Measurements from ENCODE around the gene LHPP.

The LHPP gene

GRCh38 chr10:124639646-124640045, 178.0 kb downstream of the LHPP start:
- Histone ChIP-seq H3K9ac (ENCODE audit: low read depth, low read length, poor library complexity) (no peak overlapping the region), H4K91ac (ENCODE audit: low read depth, low read length, poor library complexity) (no peak overlapping the region), H3K36me3 (replicated peaks in 1 of 2; ENCODE audit: control insufficient read depth in 2 of 2, insufficient read depth in 2 of 2, low read length in 2 of 2) (peaks cover 2 to 10% of the 10 kb centered on the region in 2 donors), H3K4me1 (ENCODE audit: control insufficient read depth in 2 of 2, insufficient read depth in 1 of 2, low read depth in 1 of 2, low read length in 2 of 2) (peaks cover 29 to 43% of the 10 kb centered on the region in 2 donors), H2AK5ac (ENCODE audit: low read depth, low read length) (peak overlapping the region; percentile 86), H3K18ac (ENCODE audit: low read length) (peak overlapping the region; percentile 55), H3K4ac (ENCODE audit: low read length) (no peak overlapping the region), H2BK12ac (ENCODE audit: low read length) (no peak overlapping the region), H3K4me2 (ENCODE audit: insufficient read depth, low read length, poor library complexity, severe bottlenecking) (no peak overlapping the region), H3K9me3 (replicated peaks in 1 of 2; ENCODE audit: control insufficient read depth in 2 of 2, insufficient read depth in 1 of 2, low read depth in 1 of 2, low read length in 2 of 2) (no peaks in the 10 kb centered on the region), H4K8ac (ENCODE audit: low read depth, low read length) (no peak overlapping the region), H3K14ac (ENCODE audit: low read length) (no peak overlapping the region), H2BK15ac (ENCODE audit: low read length) (peak overlapping the region; percentile 87), H3K4me3 (ENCODE audit: low read length in 2 of 2) (no peak overlapping the region), H3K27me3 (ENCODE audit: control insufficient read depth in 3 of 3, insufficient read depth in 3 of 3, low read depth in 1 of 3, low read length in 3 of 3) (no peaks in the 10 kb centered on the region), H3K23ac (ENCODE audit: low read depth, low read length, poor library complexity) (no peak overlapping the region), H3K27ac (replicated peaks; ENCODE audit: low read length) (no peak overlapping the region), H2AFZ (ENCODE audit: low read length) (no peak overlapping the region), H2BK120ac (ENCODE audit: low read depth, low read length) (no peak overlapping the region), H3K79me1 (ENCODE audit: low read depth, low read length) (peaks cover 9% of the 10 kb centered on the region), H2BK5ac (ENCODE audit: low read length) (no peak overlapping the region)
- DNase-seq (ENCODE audit: low spot score) = no peak
- no CpG with 5 or more reads among the region's 6 CpGs for WGBS, 2 donors (ENCODE audit: extremely low coverage in 2 of 2, insufficient read length in 2 of 2, insufficient replicate concordance in 1 of 2)

DNA sequence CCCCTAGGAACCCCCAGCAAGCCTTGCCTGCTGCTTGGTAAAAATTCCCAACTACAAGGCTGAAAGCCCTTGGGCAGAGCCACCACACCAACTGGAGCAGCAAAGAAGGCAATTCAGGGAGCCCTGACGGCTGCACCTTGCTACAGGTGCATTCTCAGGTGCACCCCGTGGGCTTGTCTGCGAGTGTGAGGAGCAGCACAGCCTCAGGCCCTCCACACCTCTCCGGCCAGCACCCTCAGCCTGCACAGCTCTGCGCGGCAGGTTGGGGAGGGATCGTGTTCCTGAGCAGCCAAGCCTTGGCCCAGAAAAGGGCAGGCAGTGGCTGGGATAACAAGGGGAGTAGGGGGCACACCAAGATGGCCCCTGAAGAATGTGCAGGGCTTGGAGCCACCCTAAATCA, 178.4 kb downstream of the LHPP start:
- peak overlapping the region; percentile 86 for H2AK5ac ChIP-seq (ENCODE audit: low read depth, low read length)
- H3K36me3 ChIP-seq (replicated peaks in 1 of 2; ENCODE audit: control insufficient read depth in 2 of 2, insufficient read depth in 2 of 2, low read length in 2 of 2) = peaks cover 2 to 10% of the 10 kb centered on the region in 2 donors
- H3K4me1 ChIP-seq (ENCODE audit: control insufficient read depth in 2 of 2, insufficient read depth in 1 of 2, low read depth in 1 of 2, low read length in 2 of 2) = peaks cover 29 to 46% of the 10 kb centered on the region in 2 donors
- H3K9ac ChIP-seq (ENCODE audit: low read depth, low read length, poor library complexity) = no peak overlapping the region
- H2BK120ac ChIP-seq (ENCODE audit: low read depth, low read length) = peak overlapping the region; percentile 14
- H3K27ac ChIP-seq (replicated peaks; ENCODE audit: low read length) = peak overlapping the region; percentile 14
- H2AFZ ChIP-seq (ENCODE audit: low read length) = no peak overlapping the region
- H3K27me3 ChIP-seq (ENCODE audit: control insufficient read depth in 3 of 3, insufficient read depth in 3 of 3, low read depth in 1 of 3, low read length in 3 of 3) = no peaks in the 10 kb centered on the region
- H3K4ac ChIP-seq (ENCODE audit: low read length) = peak overlapping the region; percentile 94
- H3K9me3 ChIP-seq (replicated peaks in 1 of 2; ENCODE audit: control insufficient read depth in 2 of 2, insufficient read depth in 1 of 2, low read depth in 1 of 2, low read length in 2 of 2) = no peaks in the 10 kb centered on the region
- peak overlapping the region; percentile 93 for H3K18ac ChIP-seq (ENCODE audit: low read length)
- H2BK15ac ChIP-seq (ENCODE audit: low read length) = no peak overlapping the region
- peak overlapping the region; percentile 98 for H2BK12ac ChIP-seq (ENCODE audit: low read length)
- no peak for DNase-seq (ENCODE audit: low spot score)
- WGBS, 2 donors (ENCODE audit: extremely low coverage in 2 of 2, insufficient read length in 2 of 2, insufficient replicate concordance in 1 of 2) = no CpG with 5 or more reads among the region's 7 CpGs
- H3K4me3 ChIP-seq (ENCODE audit: low read length in 2 of 2) = no peak overlapping the region
- no peak overlapping the region for H3K4me2 ChIP-seq (ENCODE audit: insufficient read depth, low read length, poor library complexity, severe bottlenecking)
- H2BK5ac ChIP-seq (ENCODE audit: low read length) = no peak overlapping the region
- H3K23ac ChIP-seq (ENCODE audit: low read depth, low read length, poor library complexity) = no peak overlapping the region
- no peak overlapping the region for H4K8ac ChIP-seq (ENCODE audit: low read depth, low read length)
- H4K91ac ChIP-seq (ENCODE audit: low read depth, low read length, poor library complexity) = peak overlapping the region; percentile 94
- peaks cover 11% of the 10 kb centered on the region for H3K79me1 ChIP-seq (ENCODE audit: low read depth, low read length)
- peak overlapping the region; percentile 79 for H3K14ac ChIP-seq (ENCODE audit: low read length)

DNA sequence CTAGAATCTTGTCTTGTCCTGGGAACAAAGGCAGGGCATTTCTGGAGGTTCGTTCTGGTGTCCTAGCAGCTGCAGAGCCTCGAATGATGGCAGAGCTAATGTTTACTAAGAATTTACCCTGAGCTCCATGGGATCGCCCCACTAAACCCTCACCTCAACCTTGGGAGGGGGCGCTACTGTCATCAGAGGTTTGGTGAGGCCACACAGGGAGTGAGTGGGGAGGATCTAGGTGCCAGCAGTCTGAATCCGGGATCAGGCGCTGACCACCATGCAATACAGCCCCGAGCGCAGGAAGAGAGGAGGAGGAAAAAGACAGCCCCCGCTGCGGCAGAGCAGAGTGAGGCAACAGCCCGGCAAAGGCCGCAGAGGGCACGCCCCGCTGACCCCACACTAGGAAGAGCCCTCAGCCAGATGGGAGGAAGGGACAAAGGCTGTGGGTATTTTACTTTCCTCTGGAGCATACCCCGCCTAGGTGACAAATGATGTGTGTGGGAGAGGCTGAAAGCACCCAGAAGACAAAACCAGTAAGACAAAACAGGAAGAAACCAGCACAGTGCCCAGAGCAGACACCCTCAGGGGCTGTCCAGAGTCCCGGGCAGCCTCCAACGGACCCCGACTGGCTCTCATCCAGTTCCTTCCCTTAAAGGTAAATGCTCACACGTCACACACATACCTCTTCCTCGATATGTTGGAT, 179.1 kb downstream of the LHPP start:
- peak overlapping the region; percentile 18 for H3K27ac ChIP-seq (replicated peaks; ENCODE audit: low read length)
- H3K27me3 ChIP-seq (ENCODE audit: control insufficient read depth in 3 of 3, insufficient read depth in 3 of 3, low read depth in 1 of 3, low read length in 3 of 3) = no peaks in the 10 kb centered on the region
- peaks cover 11% of the 10 kb centered on the region for H3K79me1 ChIP-seq (ENCODE audit: low read depth, low read length)
- no peak overlapping the region for H3K23ac ChIP-seq (ENCODE audit: low read depth, low read length, poor library complexity)
- peaks cover 2 to 10% of the 10 kb centered on the region in 2 donors for H3K36me3 ChIP-seq (replicated peaks in 1 of 2; ENCODE audit: control insufficient read depth in 2 of 2, insufficient read depth in 2 of 2, low read length in 2 of 2)
- H2BK120ac ChIP-seq (ENCODE audit: low read depth, low read length) = no peak overlapping the region
- peak overlapping the region; percentile 19 for H2BK5ac ChIP-seq (ENCODE audit: low read length)
- H4K91ac ChIP-seq (ENCODE audit: low read depth, low read length, poor library complexity) = no peak overlapping the region
- no peak overlapping the region for H4K8ac ChIP-seq (ENCODE audit: low read depth, low read length)
- H2AFZ ChIP-seq (ENCODE audit: low read length) = no peak overlapping the region
- H2AK5ac ChIP-seq (ENCODE audit: low read depth, low read length) = peak overlapping the region; percentile 86
- WGBS, 2 donors (ENCODE audit: extremely low coverage in 2 of 2, insufficient read length in 2 of 2, insufficient replicate concordance in 1 of 2) = no CpG with 5 or more reads among the region's 20 CpGs
- peaks cover 29 to 48% of the 10 kb centered on the region in 2 donors for H3K4me1 ChIP-seq (ENCODE audit: control insufficient read depth in 2 of 2, insufficient read depth in 1 of 2, low read depth in 1 of 2, low read length in 2 of 2)
- H3K14ac ChIP-seq (ENCODE audit: low read length) = no peak overlapping the region
- no peak overlapping the region for H2BK15ac ChIP-seq (ENCODE audit: low read length)
- H3K18ac ChIP-seq (ENCODE audit: low read length) = peak overlapping the region; percentile 34
- no peak overlapping the region for H3K4ac ChIP-seq (ENCODE audit: low read length)
- H3K4me3 ChIP-seq (ENCODE audit: low read length in 2 of 2) = no peak overlapping the region
- no peak overlapping the region for H3K9ac ChIP-seq (ENCODE audit: low read depth, low read length, poor library complexity)
- H3K9me3 ChIP-seq (replicated peaks in 1 of 2; ENCODE audit: control insufficient read depth in 2 of 2, insufficient read depth in 1 of 2, low read depth in 1 of 2, low read length in 2 of 2) = no peaks in the 10 kb centered on the region
- DNase-seq (ENCODE audit: low spot score) = peak; percentile 45
- H2BK12ac ChIP-seq (ENCODE audit: low read length) = peak overlapping the region; percentile 12
- no peak overlapping the region for H3K4me2 ChIP-seq (ENCODE audit: insufficient read depth, low read length, poor library complexity, severe bottlenecking)

DNA sequence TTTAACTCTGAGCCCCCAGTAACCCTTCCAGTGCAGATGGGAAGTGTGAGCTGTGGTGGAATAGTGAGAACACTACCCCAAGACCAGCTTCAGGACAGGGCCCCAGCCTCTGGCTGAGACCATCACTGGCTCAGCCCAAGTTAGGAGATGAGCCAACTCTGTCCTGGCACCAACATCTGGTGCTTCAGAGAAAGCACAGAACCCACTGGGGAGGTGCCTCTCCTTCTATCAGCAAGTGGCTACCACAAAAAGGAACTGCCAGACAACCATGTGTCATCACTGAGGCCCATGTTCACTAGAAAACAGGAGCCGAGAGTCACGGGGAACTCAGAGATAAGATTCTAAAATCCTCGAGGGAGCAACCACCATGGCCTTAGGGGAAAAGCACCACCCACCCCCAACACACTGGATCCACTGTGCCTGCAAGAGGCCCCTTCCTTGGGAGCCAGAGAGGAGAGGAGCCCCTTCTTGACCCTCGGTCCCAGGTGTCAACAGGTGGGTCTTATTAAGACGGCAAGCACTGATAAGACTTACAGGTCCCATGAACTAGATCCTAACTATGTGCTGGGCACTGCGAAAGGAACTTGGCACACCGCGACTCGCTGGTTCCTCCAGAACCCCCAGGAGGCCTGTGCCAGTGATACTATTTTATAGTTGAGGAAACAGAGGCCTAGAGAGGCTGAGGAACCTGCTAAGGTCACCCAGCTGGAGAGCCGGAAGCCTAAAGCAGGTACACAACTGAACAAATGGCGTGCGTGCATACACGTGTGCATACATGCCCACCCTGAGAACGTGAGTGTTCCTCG, 179.9 kb downstream of the LHPP start:
- Histone ChIP-seq H3K18ac (ENCODE audit: low read length) (peak overlapping the region; percentile 98), H3K23ac (ENCODE audit: low read depth, low read length, poor library complexity) (no peak overlapping the region), H2AK5ac (ENCODE audit: low read depth, low read length) (peak overlapping the region; percentile 99), H4K8ac (ENCODE audit: low read depth, low read length) (peak overlapping the region; percentile 33), H3K4me1 (ENCODE audit: control insufficient read depth in 2 of 2, insufficient read depth in 1 of 2, low read depth in 1 of 2, low read length in 2 of 2) (peaks cover 29 to 51% of the 10 kb centered on the region in 2 donors), H3K79me1 (ENCODE audit: low read depth, low read length) (peaks cover 11% of the 10 kb centered on the region), H2BK12ac (ENCODE audit: low read length) (peak overlapping the region; percentile 91), H2BK120ac (ENCODE audit: low read depth, low read length) (peak overlapping the region; percentile 93), H3K4ac (ENCODE audit: low read length) (peak overlapping the region; percentile 90), H3K36me3 (replicated peaks in 1 of 2; ENCODE audit: control insufficient read depth in 2 of 2, insufficient read depth in 2 of 2, low read length in 2 of 2) (peaks cover 2 to 10% of the 10 kb centered on the region in 2 donors), H2BK15ac (ENCODE audit: low read length) (peak overlapping the region; percentile 82), H3K9ac (ENCODE audit: low read depth, low read length, poor library complexity) (peak overlapping the region; percentile 67), H3K27ac (replicated peaks; ENCODE audit: low read length) (peak overlapping the region; percentile 18), H3K27me3 (ENCODE audit: control insufficient read depth in 3 of 3, insufficient read depth in 3 of 3, low read depth in 1 of 3, low read length in 3 of 3) (no peaks in the 10 kb centered on the region), H3K14ac (ENCODE audit: low read length) (peak overlapping the region; percentile 72), H2BK5ac (ENCODE audit: low read length) (peak overlapping the region; percentile 94), H3K9me3 (replicated peaks in 1 of 2; ENCODE audit: control insufficient read depth in 2 of 2, insufficient read depth in 1 of 2, low read depth in 1 of 2, low read length in 2 of 2) (no peaks in the 10 kb centered on the region), H3K4me3 (ENCODE audit: low read length in 2 of 2) (no peak overlapping the region), H2AFZ (ENCODE audit: low read length) (no peak overlapping the region), H3K4me2 (ENCODE audit: insufficient read depth, low read length, poor library complexity, severe bottlenecking) (no peak overlapping the region), H4K91ac (ENCODE audit: low read depth, low read length, poor library complexity) (peak overlapping the region; percentile 64)
- no CpG with 5 or more reads among the region's 15 CpGs for WGBS, 2 donors (ENCODE audit: extremely low coverage in 2 of 2, insufficient read length in 2 of 2, insufficient replicate concordance in 1 of 2)
- no peak for DNase-seq (ENCODE audit: low spot score)

All from neuronal stem cell (in vitro differentiated cells).